Measurements from ENCODE around the gene UBA52. TPM values are rescaled to one million over a fixed set of nuclear protein-coding genes. Genes with fewer than 3 reads are reported as not detected.

The UBA52 gene
- total and polyA plus RNA-seq, 2 experiments from 2014 or later, result 470 to 561 TPM

GRCh38 chr19:18543814-18544475 lies 27.7 kb upstream of the UBA52 start:
- Histone ChIP-seq H3K79me2 (peaks cover 12% of the 10 kb centered on the region), H3K27ac (peak overlapping the region; percentile 41), H4K20me1 (ENCODE audit: insufficient read depth, poor library complexity, severe bottlenecking) (no peaks in the 10 kb centered on the region), H2AFZ (peak overlapping the region; percentile 57), H3K4me1 (ENCODE audit: insufficient read depth) (peaks cover 7% of the 10 kb centered on the region), H3K9me3 (ENCODE audit: low read depth) (no peaks in the 10 kb centered on the region), H3K4me3 (no peak overlapping the region), H3K9me2 (replicated peaks; ENCODE audit: insufficient read depth) (no peaks in the 10 kb centered on the region), H3K36me3 (replicated peaks; ENCODE audit: insufficient read depth, low read depth) (no peaks in the 10 kb centered on the region), H3K4me2 (peak overlapping the region; percentile 87), H3K27me3 (no peaks in the 10 kb centered on the region)
- DNase-seq (ENCODE audit: low spot score), result peak; percentile 85
- WGBS (ENCODE audit: low lambda C conversion rate, missing lambda C conversion rate), result 12% methylated on average over 12 of the region's 12 CpGs
- TF ChIP-seq EZH2phosphoT487 (IDR thresholded peaks at IDR 0.05; ENCODE audit: low read depth, severe bottlenecking, unreplicated experiment), result no peak
- TF ChIP-seq CTCF (IDR thresholded peaks at IDR 0.05; ENCODE audit: poor library complexity), result no peak
- TF ChIP-seq EZH2 (IDR thresholded peaks at IDR 0.05; ENCODE audit: borderline replicate concordance), result no peak

GRCh38 chr19:18551631-18552030 lies 20.0 kb upstream of the UBA52 start:
- 47% methylated on average over 6 of the region's 6 CpGs for WGBS (ENCODE audit: low lambda C conversion rate, missing lambda C conversion rate)
- H3K4me2 ChIP-seq, result no peak overlapping the region

GRCh38 chr19:18557411-18558201 lies 14.1 kb upstream of the UBA52 start, which contains the start of gene KXD1:
TSS of gene KXD1 (plus strand) at chr19:18557870. CDS start at chr19:18562057, 4,187 bp downstream.
- H2AFZ ChIP-seq, result peak within 1 kb of the TSS; percentile 60
- TF ChIP-seq CTCF (IDR thresholded peaks at IDR 0.05; ENCODE audit: poor library complexity), result no peak
- TF ChIP-seq EZH2 (IDR thresholded peaks at IDR 0.05; ENCODE audit: borderline replicate concordance), result no peak
- no peak for TF ChIP-seq EZH2phosphoT487 (IDR thresholded peaks at IDR 0.05; ENCODE audit: low read depth, severe bottlenecking, unreplicated experiment)
- H3K9me3 ChIP-seq (ENCODE audit: low read depth), result no peaks in the 10 kb centered on the region
- peaks cover 32% of the 10 kb centered on the region for H3K79me2 ChIP-seq
- H4K20me1 ChIP-seq (ENCODE audit: insufficient read depth, poor library complexity, severe bottlenecking), result peaks cover 2% of the 10 kb centered on the region
- H3K4me2 ChIP-seq, result peak within 1 kb of the TSS; percentile 93
- DNase-seq (ENCODE audit: low spot score), result peak; percentile 98
- WGBS (ENCODE audit: low lambda C conversion rate, missing lambda C conversion rate), result 1% methylated on average over 45 of the region's 58 CpGs
- no peaks in the 10 kb centered on the region for H3K9me2 ChIP-seq (replicated peaks; ENCODE audit: insufficient read depth)
- no peaks in the 10 kb centered on the region for H3K27me3 ChIP-seq
- no peaks in the 10 kb centered on the region for H3K36me3 ChIP-seq (replicated peaks; ENCODE audit: insufficient read depth, low read depth)
- H3K27ac ChIP-seq, result peak within 1 kb of the TSS; percentile 89
- peaks cover 6% of the 10 kb centered on the region for H3K4me1 ChIP-seq (ENCODE audit: insufficient read depth)
- peak within 1 kb of the TSS; percentile 75 for H3K4me3 ChIP-seq

More at GRCh38 chr19:18551631-18552030, 20.0 kb upstream of the UBA52 start:
- H3K27ac ChIP-seq, result no peak overlapping the region
- H3K79me2 ChIP-seq, result no peaks in the 10 kb centered on the region
- H3K9me3 ChIP-seq (ENCODE audit: low read depth), result no peaks in the 10 kb centered on the region
- no peaks in the 10 kb centered on the region for H3K4me1 ChIP-seq (ENCODE audit: insufficient read depth)
- no peaks in the 10 kb centered on the region for H3K27me3 ChIP-seq
- H4K20me1 ChIP-seq (ENCODE audit: insufficient read depth, poor library complexity, severe bottlenecking), result no peaks in the 10 kb centered on the region
- no peaks in the 10 kb centered on the region for H3K36me3 ChIP-seq (replicated peaks; ENCODE audit: insufficient read depth, low read depth)
- peak; percentile 47 for DNase-seq (ENCODE audit: low spot score)
- H2AFZ ChIP-seq, result no peak overlapping the region
- no peaks in the 10 kb centered on the region for H3K9me2 ChIP-seq (replicated peaks; ENCODE audit: insufficient read depth)
- H3K4me3 ChIP-seq, result no peak overlapping the region
- no peak for TF ChIP-seq EZH2 (IDR thresholded peaks at IDR 0.05; ENCODE audit: borderline replicate concordance)
- TF ChIP-seq EZH2phosphoT487 (IDR thresholded peaks at IDR 0.05; ENCODE audit: low read depth, severe bottlenecking, unreplicated experiment), result no peak
- no peak for TF ChIP-seq CTCF (IDR thresholded peaks at IDR 0.05; ENCODE audit: poor library complexity)

All from hepatocyte (in vitro differentiated cells).